Measurements from ENCODE around the gene IRF2.

The IRF2 gene

GRCh38 chr4:184383497-184384055, 90.8 kb downstream of the IRF2 start:
- no peak for TF ChIP-seq CTCF (IDR thresholded peaks at IDR 0.05)

- no peak for TF ChIP-seq CTCF (IDR thresholded peaks at IDR 0.05)
Observed at GRCh38 chr4:184382189-184382846, 92.0 kb downstream of the IRF2 start.

- no peak for TF ChIP-seq CTCF (IDR thresholded peaks at IDR 0.05)
Observed at GRCh38 chr4:184380707-184381106, 93.6 kb downstream of the IRF2 start.

GRCh38 chr4:184376923-184377322, 97.4 kb downstream of the IRF2 start:
- no peak for TF ChIP-seq CTCF (IDR thresholded peaks at IDR 0.05)

- no peak for TF ChIP-seq CTCF (IDR thresholded peaks at IDR 0.05)
Observed at GRCh38 chr4:184376126-184376838, 98.1 kb downstream of the IRF2 start.

GRCh38 chr4:184375027-184375426, 99.3 kb downstream of the IRF2 start:
- TF ChIP-seq CTCF (IDR thresholded peaks at IDR 0.05), result no peak

GRCh38 chr4:184373886-184374405, 100.4 kb downstream of the IRF2 start:
- TF ChIP-seq CTCF (IDR thresholded peaks at IDR 0.05), result no peak
